Fibroblast of pulmonary artery (primary cell): ENCODE results near the gene TUBB4A.

Experiments
- DNase-seq: peaks from one replicate; pipeline ENCODE4 v3.0.0-alpha.2; 2010; ENCODE audit warnings: low read depth
- H3K4me3 ChIP-seq: replicated peaks from 2 replicates; pipeline ENCODE4 v1.5.1; 2011; ENCODE audit warnings: low read depth, mild to moderate bottlenecking, control low read depth, low read length, moderate library complexity
- TF ChIP-seq, protein P1 (sequence below): IDR thresholded peaks from 2 replicates; pipeline ENCODE4 v1.5.1; 2011; ENCODE audit warnings: mild to moderate bottlenecking, control low read depth, low read length, inconsistent platforms; ENCODE audit errors: missing control alignments

TUBB4A gene

DNA sequence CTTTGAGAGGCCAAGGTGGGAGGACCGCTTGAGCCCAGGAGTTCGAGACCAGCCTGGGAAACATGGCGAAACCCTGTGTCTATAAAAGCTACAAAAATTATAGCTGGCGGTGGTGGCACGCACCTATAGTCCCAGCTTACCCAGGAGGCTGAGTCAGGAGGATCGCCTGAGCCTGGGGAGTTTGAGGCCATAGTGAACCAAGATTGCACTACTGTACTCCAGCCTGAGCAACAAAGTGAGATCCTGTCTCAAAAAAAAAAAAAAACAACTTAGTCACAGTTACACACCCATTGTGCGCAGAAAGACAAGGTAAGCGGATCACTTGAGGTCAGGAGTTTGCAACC is 19.8 kb downstream of the TUBB4A start:
- no peak for DNase-seq
- TF ChIP-seq, protein P1, sequence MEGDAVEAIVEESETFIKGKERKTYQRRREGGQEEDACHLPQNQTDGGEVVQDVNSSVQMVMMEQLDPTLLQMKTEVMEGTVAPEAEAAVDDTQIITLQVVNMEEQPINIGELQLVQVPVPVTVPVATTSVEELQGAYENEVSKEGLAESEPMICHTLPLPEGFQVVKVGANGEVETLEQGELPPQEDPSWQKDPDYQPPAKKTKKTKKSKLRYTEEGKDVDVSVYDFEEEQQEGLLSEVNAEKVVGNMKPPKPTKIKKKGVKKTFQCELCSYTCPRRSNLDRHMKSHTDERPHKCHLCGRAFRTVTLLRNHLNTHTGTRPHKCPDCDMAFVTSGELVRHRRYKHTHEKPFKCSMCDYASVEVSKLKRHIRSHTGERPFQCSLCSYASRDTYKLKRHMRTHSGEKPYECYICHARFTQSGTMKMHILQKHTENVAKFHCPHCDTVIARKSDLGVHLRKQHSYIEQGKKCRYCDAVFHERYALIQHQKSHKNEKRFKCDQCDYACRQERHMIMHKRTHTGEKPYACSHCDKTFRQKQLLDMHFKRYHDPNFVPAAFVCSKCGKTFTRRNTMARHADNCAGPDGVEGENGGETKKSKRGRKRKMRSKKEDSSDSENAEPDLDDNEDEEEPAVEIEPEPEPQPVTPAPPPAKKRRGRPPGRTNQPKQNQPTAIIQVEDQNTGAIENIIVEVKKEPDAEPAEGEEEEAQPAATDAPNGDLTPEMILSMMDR, result no peak
- H3K4me3 ChIP-seq, result no peak overlapping the region

DNA sequence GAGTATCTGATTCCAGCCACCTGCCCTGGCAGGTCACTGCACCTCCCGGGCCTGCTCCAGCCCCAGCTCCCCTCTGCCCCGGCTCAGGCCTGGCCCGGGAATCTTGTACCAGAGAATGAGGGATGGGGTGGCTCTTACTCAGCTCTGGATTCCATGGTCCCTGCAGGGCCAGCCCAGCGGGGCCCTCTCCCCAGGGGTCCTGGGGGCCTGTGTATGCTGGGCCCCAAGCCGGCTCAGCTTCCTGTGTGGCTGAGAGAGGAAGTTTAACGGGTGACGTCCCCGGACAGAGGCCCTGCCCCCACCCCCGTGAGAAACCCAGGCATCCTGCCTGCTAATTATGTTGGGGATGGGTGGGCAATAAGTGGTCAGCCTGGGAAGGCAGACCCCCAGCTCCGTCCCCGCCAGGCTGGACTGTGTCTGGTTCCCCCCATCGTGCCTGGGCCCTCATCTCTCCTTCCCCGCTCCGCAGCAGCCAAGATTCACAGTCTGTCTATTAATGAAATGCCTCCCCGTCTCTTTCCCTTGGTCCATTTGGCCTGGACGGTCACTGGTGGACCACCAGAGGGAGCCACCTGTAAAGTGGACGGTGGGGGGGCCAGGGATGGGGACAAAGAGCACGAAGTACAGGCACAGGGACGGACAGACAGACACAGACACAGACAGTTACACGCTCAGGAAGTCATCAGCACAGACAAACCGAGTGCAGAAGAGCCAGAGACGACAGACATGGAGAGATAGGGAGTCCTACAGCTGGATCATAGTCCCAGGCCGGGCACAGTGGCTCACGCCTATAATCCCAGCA is 20.4 kb downstream of the TUBB4A start, which contains the start of gene DENND1C:
DENND1C (minus strand) TSS at position 247 of the 802 bp plus-strand sequence; CDS start at position 155, 92 bp downstream.
- no peak within 1 kb of the TSS for H3K4me3 ChIP-seq
- DNase-seq, result no peak

DNA sequence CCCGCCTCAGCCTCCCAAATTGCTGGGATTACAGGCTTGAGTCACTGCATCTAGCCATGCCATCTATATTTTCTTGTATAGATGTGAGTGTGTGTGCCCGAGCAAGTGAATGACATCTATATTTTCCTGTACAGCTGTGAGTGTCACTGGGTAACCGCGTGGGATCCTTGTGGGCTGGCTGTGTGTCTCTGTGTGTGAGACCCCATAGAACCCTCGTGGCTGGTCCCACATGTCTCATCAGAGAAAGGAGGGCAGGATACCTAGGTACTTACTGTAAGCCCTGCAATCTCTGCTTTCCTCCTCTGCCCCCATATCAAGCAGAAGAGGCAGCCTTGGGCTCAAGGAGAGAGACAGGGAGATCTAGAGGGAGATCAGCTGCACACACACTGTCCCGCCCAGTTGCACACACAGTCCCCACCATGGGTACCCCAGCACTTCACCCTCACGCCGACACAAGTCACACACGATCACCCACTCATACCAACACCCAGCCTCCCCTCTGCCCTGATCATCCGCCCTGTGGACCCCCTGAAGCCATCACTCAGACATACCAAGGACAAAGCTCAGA is 21.2 kb downstream of the TUBB4A start:
- no peak overlapping the region for H3K4me3 ChIP-seq
- no peak for DNase-seq
- TF ChIP-seq, protein P1, result no peak

More for the DNA sequence above, 20.4 kb downstream of the TUBB4A start, which contains the start of gene DENND1C:
- TF ChIP-seq, protein P1, result peak; percentile 54

DNA sequence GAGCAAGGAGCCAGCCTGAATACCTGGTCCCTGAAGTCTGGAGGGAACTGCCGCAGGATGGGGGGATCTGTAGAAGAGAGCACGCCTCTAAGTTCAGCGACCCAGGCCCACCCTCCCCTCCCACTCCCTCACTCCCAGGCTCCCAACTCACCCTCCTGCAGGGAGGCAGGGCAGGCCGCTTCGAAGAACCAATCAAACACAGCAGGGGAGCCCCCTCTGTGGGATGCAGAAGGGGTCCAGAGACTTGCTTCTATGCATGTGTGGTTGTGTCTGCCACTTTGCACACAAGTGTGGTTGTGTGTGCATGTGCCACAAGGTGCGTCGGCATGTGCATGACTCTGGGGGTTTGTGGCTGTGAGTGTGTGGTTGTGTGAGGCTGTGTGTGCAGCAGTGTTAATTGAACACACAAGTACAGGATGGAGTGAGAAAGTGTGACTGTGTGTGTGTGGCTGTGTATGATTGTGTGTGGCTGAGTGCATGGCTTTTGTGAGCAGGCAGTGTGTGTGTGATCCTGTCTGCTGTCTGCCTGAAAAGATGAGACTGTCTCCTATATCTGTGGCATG is 22.2 kb downstream of the TUBB4A start:
- TF ChIP-seq, protein P1, result no peak
- no peak for DNase-seq
- no peak overlapping the region for H3K4me3 ChIP-seq

DNA sequence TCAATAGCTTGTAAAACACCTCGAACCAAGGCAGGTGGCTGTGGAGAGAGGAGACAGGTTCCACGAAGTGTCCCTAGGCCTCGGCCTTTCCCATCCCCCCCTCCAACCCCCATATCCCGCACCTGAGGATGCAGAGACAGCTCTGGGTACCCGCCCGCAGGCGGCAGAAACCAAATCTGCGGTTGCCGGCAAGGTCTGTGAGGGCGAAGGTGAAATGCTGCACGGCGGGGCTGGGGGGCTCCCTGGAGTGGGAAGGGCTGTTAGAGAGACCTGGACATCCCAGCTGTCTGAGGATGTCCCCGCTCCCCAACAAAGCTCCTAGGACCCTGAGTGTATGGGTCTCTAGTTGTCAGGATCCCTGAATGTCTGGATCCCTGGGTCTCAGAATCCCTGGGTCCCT is 23.3 kb downstream of the TUBB4A start:
- no peak overlapping the region for H3K4me3 ChIP-seq
- TF ChIP-seq, protein P1, result no peak
- no peak for DNase-seq

DNA sequence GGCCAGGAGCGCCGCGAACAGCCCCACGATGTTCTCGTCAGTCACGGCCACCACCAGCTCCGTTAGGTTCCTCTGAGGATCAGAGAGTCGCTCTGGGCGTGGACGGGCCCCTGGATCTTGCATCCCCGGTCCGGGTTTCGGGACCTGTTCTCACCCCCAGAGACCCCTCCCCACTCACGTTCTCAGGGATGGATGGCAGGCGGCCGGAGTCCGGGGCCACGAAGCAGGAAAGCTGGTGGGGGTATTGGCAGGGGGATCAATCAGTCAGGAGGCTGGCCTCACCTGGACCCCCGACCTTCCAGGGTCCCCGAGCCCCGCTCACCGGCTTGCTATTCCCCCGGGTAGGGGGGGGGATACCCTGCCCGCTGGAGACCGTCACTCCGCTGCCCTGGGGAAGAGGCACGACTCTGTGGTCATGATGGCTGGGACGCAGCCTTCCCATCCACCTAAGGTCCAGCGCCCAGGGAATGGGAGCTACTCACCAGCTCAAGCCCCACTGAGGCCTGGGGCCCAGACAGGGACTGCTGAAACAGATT is 25.1 kb downstream of the TUBB4A start:
- H3K4me3 ChIP-seq, result no peak overlapping the region
- TF ChIP-seq, protein P1, result no peak

More for the DNA sequence above, 25.1 kb downstream of the TUBB4A start:
- DNase-seq, result no peak
